ENCODE measurements around the gene SLC25A26.
A peak's percentile ranks its signal among the peaks of the same experiment; 100 is the strongest.

SLC25A26 gene

DNA sequence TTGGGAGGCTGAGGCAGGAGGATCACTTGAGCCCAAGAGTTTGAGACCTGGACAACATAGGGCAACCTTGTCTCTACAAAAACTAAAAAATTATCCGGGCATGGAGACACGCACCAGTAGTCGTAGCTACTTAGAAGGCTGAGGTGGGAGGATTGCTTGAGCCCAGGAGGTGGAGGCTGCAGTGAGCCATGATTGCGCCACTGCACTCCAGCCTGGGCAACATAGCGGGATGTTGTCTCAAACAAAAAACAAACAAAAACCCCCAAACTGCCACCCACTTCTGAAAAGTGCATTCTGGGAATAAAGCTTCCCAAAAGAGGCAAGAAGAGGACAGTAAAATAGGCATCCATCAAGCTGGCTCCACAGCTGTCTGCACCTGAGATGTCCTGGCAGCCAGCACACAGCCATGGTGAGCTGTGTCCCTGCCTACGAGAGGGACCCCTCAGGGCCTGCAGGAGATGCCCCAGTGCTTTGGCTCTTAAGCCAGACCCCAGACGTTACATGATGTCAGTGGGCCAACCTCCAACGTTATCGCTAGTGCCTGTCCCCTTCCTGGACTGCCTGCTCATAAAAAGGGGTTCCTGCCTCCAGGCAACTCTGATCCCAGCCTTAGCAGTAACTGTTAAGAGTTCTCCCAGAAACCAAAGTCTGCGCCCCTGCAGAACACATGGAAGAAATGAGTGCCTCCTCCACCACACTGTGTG lies 178.9 kb downstream of the SLC25A26 start:
- no peak for DNase-seq

DNA sequence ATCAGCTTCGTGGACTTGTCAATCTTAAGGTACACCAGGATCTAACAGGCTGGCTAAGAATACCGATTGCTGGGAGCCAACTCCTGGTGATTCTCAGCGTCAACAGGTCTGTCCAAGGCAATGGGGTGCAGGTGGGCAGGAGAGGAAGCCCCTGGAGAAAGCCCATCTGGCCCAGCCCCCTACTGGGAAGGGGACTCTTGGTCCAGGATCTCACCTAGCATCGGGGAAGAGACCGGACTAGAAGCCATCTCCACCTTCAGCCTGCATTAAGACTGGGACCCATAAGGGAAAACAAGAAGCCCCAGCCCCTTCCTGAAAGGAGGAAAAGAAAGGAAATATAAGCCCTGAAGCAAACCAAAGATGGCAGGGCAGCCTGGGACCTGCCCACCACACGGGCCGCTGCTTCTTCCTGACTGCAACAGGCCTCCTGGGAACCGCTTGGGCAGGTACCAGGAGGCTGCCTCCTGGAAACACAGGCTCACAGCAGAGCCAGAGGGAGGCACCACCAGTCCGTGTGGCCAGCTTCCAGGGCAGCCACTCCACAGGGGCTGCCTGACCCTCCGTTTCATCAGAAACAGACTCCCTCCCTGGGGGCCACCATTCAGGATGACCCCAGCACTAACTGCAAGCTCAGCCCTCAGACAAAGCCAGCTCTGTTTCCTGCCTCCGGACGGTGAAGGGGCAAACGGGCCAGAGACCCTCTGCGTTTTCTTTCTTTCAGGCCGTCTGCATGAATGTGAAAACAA lies 179.8 kb downstream of the SLC25A26 start:
- DNase-seq = no peak

DNA sequence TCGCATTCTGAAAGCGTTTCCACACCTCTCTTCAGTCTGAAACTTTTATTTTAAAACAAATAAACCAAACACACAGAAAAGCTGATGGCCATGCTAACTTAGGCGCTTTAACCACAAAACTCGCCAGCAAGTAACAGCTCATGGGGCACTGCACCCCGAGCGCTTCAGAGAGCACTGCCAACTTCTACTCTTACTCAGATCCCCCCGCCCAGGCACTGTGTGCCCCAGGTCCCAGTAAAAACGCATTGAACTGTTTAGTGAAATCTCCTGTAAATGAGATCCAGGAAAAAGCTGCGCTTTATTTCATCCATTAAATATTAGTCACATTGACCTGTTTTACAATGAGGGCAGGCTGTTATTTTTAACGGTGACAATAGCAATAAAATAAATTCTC lies 180.4 kb downstream of the SLC25A26 start:
- DNase-seq = no peak

DNA sequence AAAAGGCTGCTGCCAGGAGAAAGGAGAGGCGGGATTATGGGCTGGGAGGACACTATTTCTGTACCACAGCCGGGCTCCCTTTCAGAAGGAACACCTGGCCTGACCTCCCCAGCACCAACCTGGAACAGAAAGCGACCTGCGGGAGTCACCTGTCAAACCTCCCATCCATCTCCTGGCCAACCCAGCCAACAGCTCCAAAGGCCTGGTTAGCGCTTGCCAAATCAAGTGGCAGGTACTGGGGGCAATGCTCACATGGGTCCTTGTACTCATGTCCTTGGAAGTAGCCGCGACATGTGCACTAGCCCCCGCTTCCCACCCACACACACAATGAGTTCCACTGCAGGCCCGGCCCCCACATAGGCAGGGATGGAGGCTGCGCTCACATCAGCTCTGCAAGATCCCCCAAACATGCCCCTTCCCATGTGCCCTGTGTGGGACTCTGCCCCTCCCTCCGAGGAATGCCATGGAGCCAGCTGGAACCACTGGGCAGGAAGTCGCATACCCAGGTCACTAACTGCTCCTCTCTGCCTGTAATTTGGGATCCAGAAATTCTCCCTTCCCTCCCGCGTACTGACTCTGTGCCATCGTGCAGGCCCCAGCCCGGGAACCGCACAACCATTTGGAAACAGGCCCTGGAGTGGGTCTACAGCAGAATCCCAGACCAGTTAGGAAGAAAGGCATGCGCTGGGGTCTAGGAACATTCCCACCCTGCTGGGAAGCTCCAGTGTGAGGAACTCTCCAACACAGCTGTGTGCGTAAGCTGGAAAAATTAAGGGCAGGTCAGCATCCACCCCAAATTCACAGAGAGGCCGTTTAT lies 181.1 kb downstream of the SLC25A26 start:
- DNase-seq = no peak

DNA sequence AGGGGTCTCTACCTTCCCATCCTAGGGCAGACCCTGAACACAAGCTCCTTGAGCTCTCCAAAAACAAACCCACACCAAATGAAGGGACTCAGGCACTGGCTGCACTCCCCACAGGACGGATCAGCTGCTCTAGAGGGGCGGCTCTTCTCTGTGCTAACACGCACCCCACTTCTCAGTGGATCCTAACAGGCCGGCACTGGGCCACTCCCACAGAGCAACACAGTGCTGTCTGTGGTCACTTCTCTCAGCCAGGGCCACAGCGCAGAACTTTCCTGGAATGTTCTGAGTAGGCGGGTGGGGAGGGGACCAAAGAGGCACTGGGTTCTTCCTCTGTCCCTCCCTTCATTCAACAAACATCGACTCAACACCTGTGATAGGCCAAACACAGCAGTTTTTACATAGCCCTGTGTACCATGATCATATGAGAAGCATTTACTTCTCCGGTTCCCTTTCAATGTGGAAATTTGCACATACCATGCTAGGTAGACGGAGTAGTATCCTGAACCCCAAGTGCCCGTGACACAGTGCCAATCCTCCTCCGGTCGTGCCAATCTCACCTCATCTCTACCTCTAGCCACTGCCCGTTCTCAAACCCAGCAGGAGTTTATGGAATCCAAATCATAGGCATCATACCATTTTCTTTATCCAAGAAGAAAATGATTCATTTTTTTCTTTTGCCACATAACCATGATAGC lies 181.9 kb downstream of the SLC25A26 start:
- DNase-seq = no peak

- no peak for DNase-seq
Measured at GRCh38 chr3:66403323-66403990, 182.7 kb downstream of the SLC25A26 start.

DNA sequence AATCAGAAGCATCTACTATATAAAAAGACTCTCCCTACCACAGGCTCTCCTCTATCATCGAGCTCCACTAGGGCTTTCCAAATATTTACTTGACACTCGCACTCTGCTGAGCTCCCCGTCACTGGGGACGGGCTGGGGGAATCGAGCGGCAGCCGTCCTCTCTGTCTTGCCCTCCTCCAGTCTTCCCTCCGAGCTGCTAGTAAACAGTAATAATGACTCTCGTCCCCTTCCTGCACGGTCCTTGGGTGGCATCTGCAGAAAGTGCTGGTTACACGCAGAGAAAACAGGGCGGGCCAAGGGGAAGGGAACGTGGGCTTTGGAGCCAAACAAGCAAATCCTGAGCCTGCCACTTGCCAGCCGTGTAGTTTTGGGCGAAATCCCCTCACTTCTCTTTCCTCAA lies 183.4 kb downstream of the SLC25A26 start:
- DNase-seq = no peak

- DNase-seq = no peak
Measured at GRCh38 chr3:66404903-66405700, 184.3 kb downstream of the SLC25A26 start.

DNA sequence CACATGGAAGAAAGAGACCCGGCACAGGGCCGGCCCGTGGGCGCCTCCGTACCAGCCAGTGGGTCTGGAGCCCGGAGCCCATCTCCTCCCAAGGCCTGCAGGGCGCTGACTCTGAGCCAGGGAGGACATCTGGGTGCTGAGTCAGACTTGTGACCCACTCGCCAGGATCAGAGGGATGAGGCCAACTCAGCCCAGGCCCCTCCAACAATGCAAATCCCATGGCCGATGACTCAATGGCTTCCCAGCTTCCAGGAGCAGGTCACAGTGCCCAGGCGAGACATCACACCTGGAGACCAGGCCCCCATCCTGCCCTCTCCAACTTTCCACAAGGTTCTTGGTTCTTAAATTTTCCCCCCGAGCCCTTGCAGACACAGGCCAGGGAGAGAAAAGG lies 184.9 kb downstream of the SLC25A26 start:
- peak; percentile 75 for DNase-seq

DNA sequence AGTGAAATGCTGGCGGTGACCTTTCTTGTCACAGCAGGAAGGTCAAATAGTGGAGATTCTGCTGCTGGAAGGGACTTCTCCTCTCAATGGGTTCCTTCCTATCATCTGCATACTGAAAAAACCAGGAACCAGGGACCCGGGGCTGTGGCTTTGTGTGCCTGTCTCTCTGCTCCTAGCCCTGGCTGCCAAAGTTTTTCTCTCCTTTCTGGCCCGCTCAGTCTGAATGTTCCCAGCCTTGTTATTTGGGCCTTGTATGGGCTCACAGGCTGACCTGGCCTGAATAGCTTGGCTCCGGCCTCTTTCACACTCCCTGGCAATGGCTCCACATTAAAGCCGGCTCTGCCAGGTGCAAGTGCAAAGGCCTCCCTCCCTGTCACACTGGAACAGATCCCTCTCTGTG lies 185.4 kb downstream of the SLC25A26 start:
- no peak for DNase-seq

- no peak for DNase-seq
Measured at GRCh38 chr3:66406831-66407610, 186.2 kb downstream of the SLC25A26 start.

DNA sequence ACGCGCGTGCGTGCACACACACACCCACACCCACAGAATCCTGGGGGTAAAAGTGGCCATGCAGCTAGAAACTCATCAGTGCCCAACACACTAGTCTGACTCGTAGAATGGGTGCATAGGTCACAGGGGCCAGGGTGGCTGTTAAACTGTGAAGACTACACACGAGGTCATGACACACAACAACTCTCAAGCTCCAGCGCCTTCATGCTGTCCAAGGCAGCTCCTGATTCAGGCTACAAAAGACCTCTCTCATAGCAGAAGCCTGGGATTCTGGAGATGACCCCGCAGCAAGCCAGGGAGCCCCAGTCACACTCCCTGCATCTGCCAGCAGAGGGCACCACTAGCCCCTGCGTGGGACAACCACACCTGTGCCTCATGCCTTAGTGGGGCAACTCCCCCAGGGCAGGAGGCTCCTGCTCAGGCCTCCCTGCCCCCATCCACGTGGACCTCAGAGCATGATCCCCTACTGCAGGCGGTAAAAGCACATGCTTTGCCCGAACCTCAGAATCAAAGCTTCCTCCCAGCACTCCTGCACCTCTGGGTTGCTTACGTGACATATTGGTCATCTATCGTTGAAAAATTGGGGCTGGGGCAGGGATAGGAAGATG lies 186.9 kb downstream of the SLC25A26 start:
- DNase-seq = no peak

DNA sequence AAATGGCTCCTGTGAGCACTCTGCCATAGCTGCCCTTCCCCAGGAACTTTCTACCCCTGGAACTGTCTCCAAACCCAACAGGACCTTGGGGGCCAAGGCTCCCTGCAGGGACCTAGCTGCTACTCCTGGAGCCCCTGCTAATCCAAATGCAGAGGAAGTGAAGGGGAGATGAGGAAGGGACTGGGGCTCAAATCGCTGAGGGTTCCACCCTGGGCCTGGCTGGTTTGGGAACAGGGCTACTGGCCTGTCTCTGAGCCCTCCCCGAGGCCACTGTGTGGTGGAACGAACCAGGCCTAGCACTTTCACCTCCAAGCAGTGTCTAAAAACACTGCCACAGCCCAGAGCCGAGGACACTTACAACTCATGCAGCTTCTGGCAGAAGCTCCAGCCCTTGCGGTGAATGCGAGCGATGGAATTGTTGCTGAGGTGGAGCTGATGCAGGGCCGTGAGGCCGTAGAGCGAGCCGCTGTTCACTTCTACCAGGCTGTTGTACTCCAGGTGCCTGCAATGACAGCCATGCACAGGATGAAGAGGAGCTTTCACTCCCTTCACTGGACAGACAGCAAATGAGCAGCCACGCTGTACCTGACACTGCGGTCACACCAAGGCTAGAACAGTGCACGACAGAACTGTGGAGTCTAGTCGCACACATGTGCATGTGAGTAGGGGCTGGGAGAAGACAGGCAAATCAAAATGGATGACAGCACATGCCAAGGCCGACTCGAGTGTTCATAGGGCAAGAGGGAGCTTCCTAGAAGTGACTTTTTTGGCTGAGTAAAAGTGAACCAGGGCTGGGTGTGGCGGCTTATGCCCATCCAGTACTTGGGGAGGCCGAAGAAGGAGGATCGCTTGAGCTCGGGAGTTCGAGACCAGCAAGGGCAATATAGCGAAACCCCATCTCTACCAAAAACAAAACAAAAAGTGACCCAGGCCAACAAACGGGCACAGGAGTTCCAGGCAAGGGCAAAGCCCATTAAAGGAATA lies 189.3 kb downstream of the SLC25A26 start:
- no peak for DNase-seq

- DNase-seq = no peak
Measured at GRCh38 chr3:66410976-66411375, 190.2 kb downstream of the SLC25A26 start.

DNA sequence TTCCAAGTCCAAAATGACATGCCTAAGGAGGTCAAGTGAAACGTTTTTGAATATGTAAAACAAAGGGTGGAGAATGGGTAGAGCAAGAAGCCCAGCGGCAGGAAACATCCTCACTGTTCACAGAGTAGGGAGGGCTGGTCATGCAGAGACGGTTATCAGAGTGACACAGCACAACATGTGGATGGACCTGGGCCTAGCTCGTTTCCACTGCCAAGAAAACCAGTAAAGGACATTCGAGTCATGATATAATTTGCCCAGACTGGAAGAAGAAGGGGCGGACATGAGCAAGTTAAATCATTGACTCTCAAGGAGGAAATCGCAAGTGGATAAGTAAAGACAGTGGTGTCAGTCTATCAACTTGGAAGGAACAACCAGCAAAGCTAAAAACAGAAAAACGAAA lies 190.7 kb downstream of the SLC25A26 start:
- no peak for DNase-seq

DNA sequence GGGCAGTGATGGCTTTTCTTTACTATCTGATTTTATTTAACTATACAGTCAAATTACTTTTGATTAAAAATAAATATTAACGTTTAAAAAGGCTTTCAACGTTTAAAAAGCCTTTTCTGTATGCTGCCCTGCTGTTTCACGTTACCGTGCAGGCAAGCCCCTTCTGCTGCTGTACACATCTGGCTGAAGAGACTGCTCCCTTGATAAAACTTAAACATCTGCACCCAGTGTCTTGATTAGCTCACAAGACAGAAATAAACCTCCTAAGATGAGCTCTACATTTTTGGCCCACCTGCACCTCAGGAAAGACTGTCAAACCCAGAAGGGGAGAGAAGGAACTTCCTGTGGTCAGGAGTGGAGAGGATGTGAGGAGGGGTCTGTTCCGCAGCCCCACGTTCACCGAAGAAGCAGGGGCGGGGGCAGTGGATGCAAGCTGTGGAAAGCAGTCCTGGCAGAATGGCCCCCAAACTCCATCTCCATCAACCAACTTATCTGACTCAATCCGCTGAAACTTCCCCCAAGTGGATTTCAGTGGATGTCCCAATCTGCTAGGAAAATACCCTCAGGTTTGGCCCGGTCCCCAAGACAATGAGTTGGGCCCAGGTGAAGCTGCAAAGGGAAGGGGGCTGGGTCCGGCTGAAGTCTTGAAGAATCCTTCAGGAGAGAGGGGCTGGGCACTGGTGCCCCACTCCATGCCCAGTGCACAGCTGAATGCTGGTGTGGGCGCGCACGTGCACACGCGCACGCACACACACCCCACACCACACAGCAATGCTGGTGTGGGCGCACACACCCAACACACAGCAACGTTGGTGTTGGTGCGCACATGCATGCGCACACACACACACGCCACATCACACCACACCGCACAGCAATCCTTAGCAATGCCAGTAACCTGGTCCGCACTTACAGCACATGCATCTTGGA lies 191.4 kb downstream of the SLC25A26 start:
- DNase-seq = no peak

GRCh38 chr3:66413151-66413751 lies 192.4 kb downstream of the SLC25A26 start:
- DNase-seq = peak; percentile 78

- no peak for DNase-seq
Measured at GRCh38 chr3:66414846-66415245, 194.0 kb downstream of the SLC25A26 start.
